GM23338 (cell line): ENCODE data around the gene FGF1. TPM values are rescaled to one million over a fixed set of nuclear protein-coding genes. Genes with fewer than 3 reads are reported as not detected.

Source experiments
- ATAC-seq: fragments of 200-7000 bp; cut with Tn5 transposase; 3 replicates; pipeline ENCODE4 v1.9.1; 2020
- DNase-seq: peaks from one replicate; pipeline ENCODE4 v3.0.0-alpha.2; 2015; ENCODE audit warnings: low spot score
- H2AFZ ChIP-seq: fragments of 200-600 bp; sonication (generic); 2 replicates; pipeline ENCODE4 v1.8.0; 2016; ENCODE audit warnings: antibody characterized with exemption, mild to moderate bottlenecking, moderate library complexity
- H3F3A ChIP-seq: fragments of 200-600 bp; sonication (generic); replicated peaks from 2 replicates; pipeline ENCODE4 v1.8.0; 2017; ENCODE audit warnings: antibody characterized with exemption, mixed run types, low read depth
- H3K27ac ChIP-seq: fragments of 200-600 bp; sonication (generic); 2 replicates; pipeline ENCODE4 v1.6.1; 2016; ENCODE audit warnings: low read depth
- H3K27me3 ChIP-seq: fragments of 200-600 bp; sonication (generic); 2 replicates; pipeline ENCODE4 v1.8.0; 2016; ENCODE audit warnings: mild to moderate bottlenecking, mixed run types, moderate library complexity; ENCODE audit not compliant: insufficient read depth
- H3K36me3 ChIP-seq: fragments of 200-600 bp; sonication (generic); 2 replicates; pipeline ENCODE4 v1.8.0; 2016; ENCODE audit warnings: mild to moderate bottlenecking; ENCODE audit not compliant: insufficient read depth
- H3K4me1 ChIP-seq: fragments of 200-600 bp; sonication (generic); 2 replicates; pipeline ENCODE4 v1.8.0; 2016; ENCODE audit warnings: mild to moderate bottlenecking, moderate library complexity; ENCODE audit not compliant: insufficient read depth
- H3K4me2 ChIP-seq: fragments of 200-600 bp; sonication (generic); 2 replicates; pipeline ENCODE4 v1.7.1; 2017; ENCODE audit warnings: mixed run types
- H3K4me3 ChIP-seq: fragments of 200-600 bp; sonication (generic); 2 replicates; pipeline ENCODE4 v1.6.1; 2016; ENCODE audit warnings: mixed run types
- H3K79me2 ChIP-seq: fragments of 200-600 bp; sonication (generic); replicated peaks from 2 replicates; pipeline ENCODE4 v1.8.0; 2017; ENCODE audit warnings: mild to moderate bottlenecking; ENCODE audit not compliant: insufficient read depth
- H3K9me2 ChIP-seq: fragments of 200-600 bp; sonication (generic); 2 replicates; pipeline ENCODE4 v1.8.0; 2017; ENCODE audit not compliant: insufficient read depth
- H4K20me1 ChIP-seq: fragments of 200-600 bp; sonication (generic); replicated peaks from 2 replicates; pipeline ENCODE4 v1.8.0; 2017; ENCODE audit warnings: mild to moderate bottlenecking; ENCODE audit not compliant: insufficient read depth
- H3K27ac Mint-ChIP-seq: 2 replicates; pipeline ENCODE4 v1.8.0; 2020; ENCODE audit warnings: inconsistent platforms, mild to moderate bottlenecking, moderate library complexity, mixed read lengths
- H3K27me3 Mint-ChIP-seq: 3 replicates; pipeline ENCODE4 v1.8.0; 2022; ENCODE audit warnings: low read depth, mild to moderate bottlenecking, moderate library complexity, mixed read lengths, inconsistent platforms; ENCODE audit not compliant: insufficient read depth, poor library complexity
- H3K36me3 Mint-ChIP-seq: 3 replicates; pipeline ENCODE4 v1.8.0; 2021; ENCODE audit warnings: low read depth, mild to moderate bottlenecking, inconsistent platforms, moderate library complexity, mixed read lengths
- H3K4me1 Mint-ChIP-seq: 3 replicates; pipeline ENCODE4 v1.8.0; 2020; ENCODE audit warnings: mild to moderate bottlenecking, inconsistent platforms, mixed read lengths
- H3K4me3 Mint-ChIP-seq: 3 replicates; pipeline ENCODE4 v1.8.0; 2021; ENCODE audit warnings: moderate library complexity, mild to moderate bottlenecking, inconsistent platforms, mixed read lengths
- H3K9me3 Mint-ChIP-seq: 3 replicates; pipeline ENCODE4 v1.8.0; 2020; ENCODE audit warnings: moderate library complexity, mild to moderate bottlenecking, inconsistent platforms, mixed read lengths
- CREB1 ChIP-seq: fragments of 250-450 bp; sonication (Bioruptor Pico); IDR thresholded peaks from 2 replicates; pipeline ENCODE4 v1.5.0; 2020; ENCODE audit warnings: low read depth, mild to moderate bottlenecking, moderate library complexity
- EZH2 ChIP-seq: fragments of 200-600 bp; sonication (generic); IDR thresholded peaks from one replicate; pipeline ENCODE4 v1.8.0; 2017; ENCODE audit warnings: antibody characterized with exemption, mild to moderate bottlenecking, low read depth; ENCODE audit not compliant: unreplicated experiment
- EZH2phosphoT487 ChIP-seq: fragments of 200-600 bp; sonication (generic); IDR thresholded peaks from one replicate; pipeline ENCODE4 v1.8.1; 2018; ENCODE audit warnings: antibody characterized with exemption; ENCODE audit not compliant: unreplicated experiment
- JUNB ChIP-seq: IDR thresholded peaks from one replicate; pipeline ENCODE4 v1.6.1; 2016; ENCODE audit warnings: antibody characterized with exemption; ENCODE audit not compliant: unreplicated experiment
- NANOG ChIP-seq: IDR thresholded peaks from 2 replicates; pipeline ENCODE4 v1.6.1; 2016; ENCODE audit warnings: antibody characterized with exemption, borderline replicate concordance
- POLR2AphosphoS5 ChIP-seq: IDR thresholded peaks from 2 replicates; pipeline ENCODE4 v1.6.1; 2016; ENCODE audit warnings: antibody characterized with exemption, low read depth
- STAT1 ChIP-seq: IDR thresholded peaks from one replicate; pipeline ENCODE4 v1.6.1; 2016; ENCODE audit warnings: antibody characterized with exemption; ENCODE audit not compliant: unreplicated experiment
- ZNF114 ChIP-seq: fragments of 250-450 bp; sonication (Bioruptor Pico); IDR thresholded peaks from 2 replicates; pipeline ENCODE4 v1.5.0; 2020; ENCODE audit warnings: mild to moderate bottlenecking, moderate library complexity
- ZNF331 ChIP-seq: fragments of 250-450 bp; sonication (Bioruptor Pico); IDR thresholded peaks from 2 replicates; pipeline ENCODE4 v1.5.0; 2020; ENCODE audit warnings: low read depth, mild to moderate bottlenecking, moderate library complexity
- polyA plus RNA-seq: library from polyadenylated mRNA; unstranded; fragments of >200 nt; fragmentation: Nextera tagmentation; extraction: Ambion mirVana; gene quantifications from 2 replicates; pipeline ENCODE4 v1.2.1, GENCODE V29; 2016
- total RNA-seq: library from RNA; depleted of rRNA; stranded (reverse); fragments of >200 nt; shearing (Covaris generic); gene quantifications from 2 replicates; pipeline ENCODE4 v1.2.3, GENCODE V29; 2014
- TF ChIP-seq, protein P1 (sequence below): IDR thresholded peaks from 2 replicates; pipeline ENCODE4 v1.6.1; 2016; ENCODE audit warnings: antibody characterized with exemption
- TF ChIP-seq, protein P2 (sequence below), 2 experiments: fragments of 200-600 bp in 1 of 2; sonication (generic) in 1 of 2; conservative IDR thresholded peaks; 2 replicates each; pipeline versions ENCODE4 v1.5.1 to v1.6.1; 2016 to 2017; ENCODE audit warnings: antibody characterized with exemption in 2 of 2, low read depth in 2 of 2, mild to moderate bottlenecking in 2 of 2, moderate library complexity in 1 of 2
- TF ChIP-seq, protein P3 (sequence below): IDR thresholded peaks from one replicate; pipeline ENCODE4 v1.6.1; 2018; ENCODE audit warnings: antibody characterized with exemption; ENCODE audit not compliant: unreplicated experiment

The FGF1 gene
- total and polyA plus RNA-seq, 2 experiments from 2014 or later: 0.21 to 0.34 TPM

DNA sequence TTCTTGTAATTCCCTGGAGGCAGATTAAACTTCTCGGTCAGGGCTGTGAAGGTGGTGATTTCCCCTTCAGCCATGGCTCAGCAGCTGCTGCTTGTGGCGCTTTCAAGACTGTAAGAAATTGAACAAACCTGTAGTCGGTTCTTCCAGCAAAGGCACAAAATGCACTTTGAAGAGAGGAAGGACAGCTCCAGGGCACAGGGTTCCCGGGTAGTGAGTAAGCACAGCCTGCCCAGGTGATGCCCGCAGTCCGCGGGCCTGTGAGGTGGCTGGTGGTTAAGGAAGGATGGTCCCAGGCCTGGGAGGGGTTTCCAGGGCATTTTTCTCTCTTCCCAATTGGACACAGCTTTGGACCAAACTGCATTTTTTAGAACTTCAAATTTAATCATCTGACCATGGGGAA is 71.8 kb downstream of the FGF1 start (continued):
- TF ChIP-seq, protein P1, sequence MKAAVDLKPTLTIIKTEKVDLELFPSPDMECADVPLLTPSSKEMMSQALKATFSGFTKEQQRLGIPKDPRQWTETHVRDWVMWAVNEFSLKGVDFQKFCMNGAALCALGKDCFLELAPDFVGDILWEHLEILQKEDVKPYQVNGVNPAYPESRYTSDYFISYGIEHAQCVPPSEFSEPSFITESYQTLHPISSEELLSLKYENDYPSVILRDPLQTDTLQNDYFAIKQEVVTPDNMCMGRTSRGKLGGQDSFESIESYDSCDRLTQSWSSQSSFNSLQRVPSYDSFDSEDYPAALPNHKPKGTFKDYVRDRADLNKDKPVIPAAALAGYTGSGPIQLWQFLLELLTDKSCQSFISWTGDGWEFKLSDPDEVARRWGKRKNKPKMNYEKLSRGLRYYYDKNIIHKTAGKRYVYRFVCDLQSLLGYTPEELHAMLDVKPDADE: no peak
- no peak for TF ChIP-seq EZH2
- no peak for TF ChIP-seq POLR2AphosphoS5
- no peak for TF ChIP-seq ZNF114 (CRISPR knock-in tag)
- TF ChIP-seq, protein P2, sequence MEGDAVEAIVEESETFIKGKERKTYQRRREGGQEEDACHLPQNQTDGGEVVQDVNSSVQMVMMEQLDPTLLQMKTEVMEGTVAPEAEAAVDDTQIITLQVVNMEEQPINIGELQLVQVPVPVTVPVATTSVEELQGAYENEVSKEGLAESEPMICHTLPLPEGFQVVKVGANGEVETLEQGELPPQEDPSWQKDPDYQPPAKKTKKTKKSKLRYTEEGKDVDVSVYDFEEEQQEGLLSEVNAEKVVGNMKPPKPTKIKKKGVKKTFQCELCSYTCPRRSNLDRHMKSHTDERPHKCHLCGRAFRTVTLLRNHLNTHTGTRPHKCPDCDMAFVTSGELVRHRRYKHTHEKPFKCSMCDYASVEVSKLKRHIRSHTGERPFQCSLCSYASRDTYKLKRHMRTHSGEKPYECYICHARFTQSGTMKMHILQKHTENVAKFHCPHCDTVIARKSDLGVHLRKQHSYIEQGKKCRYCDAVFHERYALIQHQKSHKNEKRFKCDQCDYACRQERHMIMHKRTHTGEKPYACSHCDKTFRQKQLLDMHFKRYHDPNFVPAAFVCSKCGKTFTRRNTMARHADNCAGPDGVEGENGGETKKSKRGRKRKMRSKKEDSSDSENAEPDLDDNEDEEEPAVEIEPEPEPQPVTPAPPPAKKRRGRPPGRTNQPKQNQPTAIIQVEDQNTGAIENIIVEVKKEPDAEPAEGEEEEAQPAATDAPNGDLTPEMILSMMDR (conservative IDR thresholded peaks at IDR 0.05; ENCODE audit: low read depth in 2 of 2): no peak
- TF ChIP-seq JUNB: no peak
- TF ChIP-seq, protein P3, sequence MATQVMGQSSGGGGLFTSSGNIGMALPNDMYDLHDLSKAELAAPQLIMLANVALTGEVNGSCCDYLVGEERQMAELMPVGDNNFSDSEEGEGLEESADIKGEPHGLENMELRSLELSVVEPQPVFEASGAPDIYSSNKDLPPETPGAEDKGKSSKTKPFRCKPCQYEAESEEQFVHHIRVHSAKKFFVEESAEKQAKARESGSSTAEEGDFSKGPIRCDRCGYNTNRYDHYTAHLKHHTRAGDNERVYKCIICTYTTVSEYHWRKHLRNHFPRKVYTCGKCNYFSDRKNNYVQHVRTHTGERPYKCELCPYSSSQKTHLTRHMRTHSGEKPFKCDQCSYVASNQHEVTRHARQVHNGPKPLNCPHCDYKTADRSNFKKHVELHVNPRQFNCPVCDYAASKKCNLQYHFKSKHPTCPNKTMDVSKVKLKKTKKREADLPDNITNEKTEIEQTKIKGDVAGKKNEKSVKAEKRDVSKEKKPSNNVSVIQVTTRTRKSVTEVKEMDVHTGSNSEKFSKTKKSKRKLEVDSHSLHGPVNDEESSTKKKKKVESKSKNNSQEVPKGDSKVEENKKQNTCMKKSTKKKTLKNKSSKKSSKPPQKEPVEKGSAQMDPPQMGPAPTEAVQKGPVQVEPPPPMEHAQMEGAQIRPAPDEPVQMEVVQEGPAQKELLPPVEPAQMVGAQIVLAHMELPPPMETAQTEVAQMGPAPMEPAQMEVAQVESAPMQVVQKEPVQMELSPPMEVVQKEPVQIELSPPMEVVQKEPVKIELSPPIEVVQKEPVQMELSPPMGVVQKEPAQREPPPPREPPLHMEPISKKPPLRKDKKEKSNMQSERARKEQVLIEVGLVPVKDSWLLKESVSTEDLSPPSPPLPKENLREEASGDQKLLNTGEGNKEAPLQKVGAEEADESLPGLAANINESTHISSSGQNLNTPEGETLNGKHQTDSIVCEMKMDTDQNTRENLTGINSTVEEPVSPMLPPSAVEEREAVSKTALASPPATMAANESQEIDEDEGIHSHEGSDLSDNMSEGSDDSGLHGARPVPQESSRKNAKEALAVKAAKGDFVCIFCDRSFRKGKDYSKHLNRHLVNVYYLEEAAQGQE: no peak
- TF ChIP-seq CREB1 (CRISPR knock-in tag): no peak
- no peak for TF ChIP-seq EZH2phosphoT487

DNA sequence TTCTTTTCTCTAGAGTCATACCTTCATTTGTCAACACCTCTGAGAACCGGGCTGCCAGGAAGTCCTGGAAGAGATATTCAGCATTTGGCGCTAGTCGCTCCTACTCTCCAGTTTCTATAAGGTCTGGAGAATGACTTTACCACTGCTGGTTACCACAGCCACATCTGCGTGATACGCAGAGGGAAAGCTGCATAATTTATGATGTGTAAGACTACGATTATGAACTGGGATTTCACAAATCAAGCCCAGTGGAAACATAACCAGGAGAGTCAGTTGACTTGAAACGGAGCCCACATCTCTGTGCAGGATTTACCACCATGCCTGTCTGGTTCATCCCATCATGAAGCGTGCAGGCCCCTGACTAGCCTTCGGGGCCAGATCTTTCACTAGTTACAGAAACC is 72.6 kb downstream of the FGF1 start:
- Histone ChIP-seq H3K79me2 (no peaks in the 10 kb centered on the region), H3K4me1 (0 out of 2 replicates have a peak, but pooled peaks cover 4% of the 10 kb centered on the region), H3K36me3 (no peaks in the 10 kb centered on the region), H3K27me3 (no peaks in the 10 kb centered on the region), H2AFZ (no peak overlapping the region), H3K4me2 (no peak overlapping the region), H3K4me3 (no peak overlapping the region), H3F3A (no peaks in the 10 kb centered on the region), H4K20me1 (no peaks in the 10 kb centered on the region), H3K9me2 (no peaks in the 10 kb centered on the region), H3K27ac (no peak overlapping the region)
- Mint-ChIP-seq H3K36me3 (no peaks in the 10 kb centered on the region), H3K4me1 (peaks cover 6% of the 10 kb centered on the region), H3K9me3 (no peaks in the 10 kb centered on the region), H3K27me3 (no peaks in the 10 kb centered on the region), H3K4me3 (no peak overlapping the region), H3K27ac (no peak overlapping the region)
- ATAC-seq (no peak), DNase-seq (no peak)
- no peak for TF ChIP-seq NANOG
- no peak for TF ChIP-seq ZNF331 (CRISPR knock-in tag)
- TF ChIP-seq STAT1: no peak
- TF ChIP-seq EZH2phosphoT487: no peak
- TF ChIP-seq, protein P3: no peak
- TF ChIP-seq, protein P2 (conservative IDR thresholded peaks at IDR 0.05; ENCODE audit: low read depth in 2 of 2): no peak
- TF ChIP-seq EZH2: no peak
- TF ChIP-seq ZNF114 (CRISPR knock-in tag): no peak
- TF ChIP-seq CREB1 (CRISPR knock-in tag): no peak
- no peak for TF ChIP-seq POLR2AphosphoS5
- TF ChIP-seq, protein P1: no peak
